ENCODE results near the gene APIP.

DNA sequence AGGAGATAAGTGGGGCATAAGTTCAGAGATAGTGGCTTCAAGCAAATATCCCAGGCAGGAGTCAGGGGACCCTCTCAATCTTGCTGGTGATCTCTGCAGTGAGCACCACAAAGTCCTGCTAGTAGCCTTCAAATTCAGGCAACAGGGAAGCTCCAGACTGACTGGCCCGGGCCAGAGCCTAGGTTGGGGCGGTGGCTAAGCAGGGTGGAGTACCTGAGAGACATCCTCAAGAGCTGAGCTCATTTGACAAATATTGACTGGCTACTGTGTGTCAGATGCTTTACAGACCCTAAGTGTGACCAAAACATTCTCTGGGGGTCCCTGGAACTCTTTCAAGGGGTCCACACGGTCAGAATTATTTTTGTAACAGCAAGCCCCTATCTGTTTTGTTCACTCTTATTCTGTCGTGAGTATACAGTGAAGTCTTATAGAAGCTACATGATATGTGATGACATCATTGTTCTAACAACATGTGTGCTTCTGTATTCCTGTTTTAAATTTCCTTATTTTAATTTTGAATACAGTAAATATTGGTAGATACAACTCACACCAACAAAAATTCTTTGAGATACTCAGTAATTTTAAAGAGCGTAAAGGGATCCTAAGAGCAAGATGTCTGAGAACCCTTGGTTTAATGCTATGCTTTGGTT, 71.6 kb downstream of the APIP start:
- TF ChIP-seq CTCF (IDR thresholded peaks at IDR 0.05) (no peak), POLR2A (IDR thresholded peaks at IDR 0.05) (no peak), EP300 (IDR thresholded peaks at IDR 0.05) (no peak)

All from tibial nerve (tissue), 4 donors.